HG02759 (cell line): Measurements from ENCODE around the gene INPP4A.

ENCODE experiments used
- ATAC-seq: cut with Tn5 transposase; IDR thresholded peaks from one replicate; pipeline ENCODE4 v1.9.1; 2021; ENCODE audit warnings: mild to moderate bottlenecking, moderate library complexity; ENCODE audit not compliant: unreplicated experiment

INPP4A gene

GRCh38 chr2:98608116-98608961 is 163.7 kb downstream of the INPP4A start, which contains the start of the genes COA5 and UNC50:
TSS of gene COA5 (minus strand) at chr2:98608512. CDS start at chr2:98608405, 107 bp downstream.
TSS of gene UNC50 (plus strand) at chr2:98608589. CDS start at chr2:98609760, 1,171 bp downstream.
- ATAC-seq, result peak; percentile 92

- ATAC-seq, result peak; percentile 7
These were observed 164.4 kb downstream of the INPP4A start for GRCh38 chr2:98608962-98609604.

GRCh38 chr2:98614024-98614739 is 169.5 kb downstream of the INPP4A start:
- no peak for ATAC-seq

- ATAC-seq, result no peak
These were observed 170.8 kb downstream of the INPP4A start for GRCh38 chr2:98615481-98615880.

- ATAC-seq, result no peak
These were observed 172.5 kb downstream of the INPP4A start for GRCh38 chr2:98617149-98617548.

- no peak for ATAC-seq
These were observed 179.0 kb downstream of the INPP4A start for GRCh38 chr2:98623657-98624056.

GRCh38 chr2:98632351-98632750 is 187.7 kb downstream of the INPP4A start:
- no peak for ATAC-seq

- no peak for ATAC-seq
These were observed 189.9 kb downstream of the INPP4A start for GRCh38 chr2:98634406-98635092.

- ATAC-seq, result peak; percentile 66
These were observed 192.9 kb downstream of the INPP4A start for GRCh38 chr2:98637401-98638147.

- ATAC-seq, result no peak
These were observed 198.9 kb downstream of the INPP4A start for GRCh38 chr2:98643496-98644100.
